Natural killer cell (primary cell): ENCODE data around the gene AUTS2. TPM values are rescaled to one million over a fixed set of nuclear protein-coding genes. Genes with fewer than 3 reads are reported as not detected.

ENCODE experiments used
- ATAC-seq, 3 donors: fragments of 150-1000 bp in 2 of 3; fragments of 200-7000 bp in 1 of 3; cut with Tn5 transposase; 1 replicate in 1 of 3; 2 replicates in 2 of 3; pipeline ENCODE4 v1.10.0; 2021; ENCODE audit warnings: mild to moderate bottlenecking in 2 of 3, moderate library complexity in 2 of 3
- DNase-seq, 2 donors: peaks; one replicate each; pipeline versions ENCODE4 v3.0.0 to v3.0.0-alpha.2; 2013 to 2021; ENCODE audit warnings: mixed read lengths in 1 of 2
- H3K27ac ChIP-seq: one replicate; pipeline ENCODE4 v1.5.1; 2013; ENCODE audit warnings: mild to moderate bottlenecking, low read length
- H3K27me3 ChIP-seq: one replicate; pipeline ENCODE4 v1.6.1; 2013; ENCODE audit warnings: low read length; ENCODE audit not compliant: control insufficient read depth, insufficient read depth
- H3K36me3 ChIP-seq: one replicate; pipeline ENCODE4 v1.6.1; 2013; ENCODE audit warnings: low read length; ENCODE audit not compliant: control insufficient read depth, insufficient read depth
- H3K4me1 ChIP-seq: one replicate; pipeline ENCODE4 v1.6.1; 2013; ENCODE audit warnings: low read length; ENCODE audit not compliant: control insufficient read depth, insufficient read depth
- H3K4me3 ChIP-seq: one replicate; pipeline ENCODE4 v1.5.1; 2013; ENCODE audit warnings: low read length
- H3K9me3 ChIP-seq: one replicate; pipeline ENCODE4 v1.6.1; 2013; ENCODE audit warnings: low read length; ENCODE audit not compliant: control insufficient read depth, insufficient read depth
- H3K27ac Mint-ChIP-seq, 2 donors: one replicate each; pipeline ENCODE4 v1.8.0; 2022; ENCODE audit warnings: mild to moderate bottlenecking in 2 of 2, mixed read lengths in 2 of 2, moderate library complexity in 1 of 2
- H3K27me3 Mint-ChIP-seq, 2 donors: one replicate each; pipeline ENCODE4 v1.8.0; 2022; ENCODE audit warnings: low read depth in 2 of 2, mixed read lengths in 2 of 2
- H3K36me3 Mint-ChIP-seq: one replicate; pipeline ENCODE4 v1.8.0; 2022; ENCODE audit warnings: mixed read lengths
- H3K4me1 Mint-ChIP-seq, 2 donors: one replicate each; pipeline ENCODE4 v1.8.0; 2022; ENCODE audit warnings: mixed read lengths in 2 of 2
- H3K4me3 Mint-ChIP-seq: one replicate; pipeline ENCODE4 v1.8.0; 2022; ENCODE audit warnings: mild to moderate bottlenecking, moderate library complexity, mixed read lengths
- H3K9me3 Mint-ChIP-seq, 2 donors: one replicate each; pipeline ENCODE4 v1.8.0; 2022; ENCODE audit warnings: mixed read lengths in 2 of 2
- WGBS: methylation state at CpG from one replicate; pipeline ENCODE4 v1.1.7; 2013; ENCODE audit warnings: missing lambda C conversion rate; ENCODE audit not compliant: insufficient coverage; 5-methylcytosine and 5-hydroxymethylcytosine counted together
- intact Hi-C: fragments of 100-400 bp; cut with micrococcal nuclease; formaldehyde crosslinking; loops from one replicate; pipeline ENCODE4 v1.14.2; 2022
- total RNA-seq, 4 donors: library from RNA; stranded (reverse); fragments of 120-200 nt in 1 of 4; gene quantifications; one replicate each; pipeline versions ENCODE4 v1.2.3 to v1.2.4, GENCODE V29; 2013 to 2022
- TF ChIP-seq, protein P1 (sequence below): fragments of 200-600 bp; IDR thresholded peaks from one replicate; pipeline ENCODE4 v1.8.0; 2022; ENCODE audit warnings: antibody characterized with exemption

The AUTS2 gene
- total RNA-seq, 3 donors from 2014 or later (not counting 1 experiment from before 2014, with no cell fraction given): 147 to 197 (median 155) TPM

DNA sequence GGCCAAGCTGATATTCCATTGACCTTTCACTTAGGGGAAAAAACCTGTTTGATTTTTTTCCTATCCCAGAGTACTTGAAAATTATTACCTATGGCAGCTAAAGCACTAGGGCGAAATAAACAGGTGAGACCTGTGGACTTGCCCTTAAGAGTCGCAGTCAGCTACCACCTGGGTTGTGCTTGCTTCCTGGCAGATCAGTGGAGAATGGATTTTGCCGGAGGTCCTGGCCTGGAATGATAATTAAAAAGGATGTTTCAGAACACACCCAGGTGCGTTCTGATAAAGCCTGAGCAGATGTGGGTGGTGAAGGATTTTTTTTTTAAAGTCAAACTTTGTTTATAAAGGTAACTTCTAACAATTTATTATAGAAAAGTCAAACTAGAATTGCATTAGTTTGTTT lies 59.1 kb downstream of the AUTS2 start:
- Histone ChIP-seq H3K27ac (no peak overlapping the region), H3K27me3 (no peaks in the 10 kb centered on the region), H3K36me3 (no peaks in the 10 kb centered on the region), H3K9me3 (no peaks in the 10 kb centered on the region), H3K4me1 (no peaks in the 10 kb centered on the region), H3K4me3 (no peak overlapping the region)
- Mint-ChIP-seq H3K36me3 (no peaks in the 10 kb centered on the region), H3K4me1 (peaks cover 15 to 17% of the 10 kb centered on the region in 2 donors), H3K27me3 (peaks cover 0 to 7% of the 10 kb centered on the region in 2 donors), H3K4me3 (no peak overlapping the region), H3K27ac (no peak overlapping the region), H3K9me3 (no peaks in the 10 kb centered on the region)
- 100% methylated on average over 3 of the region's 4 CpGs for WGBS
- TF ChIP-seq, protein P1, sequence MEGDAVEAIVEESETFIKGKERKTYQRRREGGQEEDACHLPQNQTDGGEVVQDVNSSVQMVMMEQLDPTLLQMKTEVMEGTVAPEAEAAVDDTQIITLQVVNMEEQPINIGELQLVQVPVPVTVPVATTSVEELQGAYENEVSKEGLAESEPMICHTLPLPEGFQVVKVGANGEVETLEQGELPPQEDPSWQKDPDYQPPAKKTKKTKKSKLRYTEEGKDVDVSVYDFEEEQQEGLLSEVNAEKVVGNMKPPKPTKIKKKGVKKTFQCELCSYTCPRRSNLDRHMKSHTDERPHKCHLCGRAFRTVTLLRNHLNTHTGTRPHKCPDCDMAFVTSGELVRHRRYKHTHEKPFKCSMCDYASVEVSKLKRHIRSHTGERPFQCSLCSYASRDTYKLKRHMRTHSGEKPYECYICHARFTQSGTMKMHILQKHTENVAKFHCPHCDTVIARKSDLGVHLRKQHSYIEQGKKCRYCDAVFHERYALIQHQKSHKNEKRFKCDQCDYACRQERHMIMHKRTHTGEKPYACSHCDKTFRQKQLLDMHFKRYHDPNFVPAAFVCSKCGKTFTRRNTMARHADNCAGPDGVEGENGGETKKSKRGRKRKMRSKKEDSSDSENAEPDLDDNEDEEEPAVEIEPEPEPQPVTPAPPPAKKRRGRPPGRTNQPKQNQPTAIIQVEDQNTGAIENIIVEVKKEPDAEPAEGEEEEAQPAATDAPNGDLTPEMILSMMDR: no peak
- DNase-seq (no peak), ATAC-seq (no peak)
- intact Hi-C loops: no loop called here

DNA sequence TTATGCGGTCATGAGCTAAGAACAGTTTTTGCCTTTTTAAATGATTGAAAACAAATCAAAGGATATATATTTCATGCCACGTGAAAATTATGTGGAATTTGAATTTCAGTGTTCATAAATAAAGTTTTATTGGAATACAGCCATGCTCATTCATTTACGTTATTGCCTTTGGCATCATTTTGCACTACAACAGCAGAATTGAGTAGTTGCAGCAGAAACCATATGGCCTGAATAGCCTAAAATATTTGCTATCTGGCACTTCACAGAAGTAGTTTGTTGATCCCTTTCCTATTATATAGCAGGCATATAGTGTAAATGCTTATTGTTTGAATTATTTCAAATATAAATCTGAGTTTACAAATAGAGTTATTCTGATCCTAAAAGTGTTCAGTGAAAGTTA lies 59.7 kb downstream of the AUTS2 start:
- Mint-ChIP-seq H3K4me3 (no peak overlapping the region), H3K36me3 (no peaks in the 10 kb centered on the region), H3K4me1 (peaks cover 14% of the 10 kb centered on the region in 2 donors), H3K9me3 (no peaks in the 10 kb centered on the region), H3K27ac (no peak overlapping the region), H3K27me3 (peaks cover 0 to 7% of the 10 kb centered on the region in 2 donors)
- ATAC-seq (no peak), DNase-seq (no peak)
- intact Hi-C loops: no loop called here
- no peaks in the 10 kb centered on the region for H3K27me3 ChIP-seq
- H3K36me3 ChIP-seq: no peaks in the 10 kb centered on the region
- TF ChIP-seq, protein P1: no peak
- no peak overlapping the region for H3K4me3 ChIP-seq
- no peaks in the 10 kb centered on the region for H3K4me1 ChIP-seq
- no peak overlapping the region for H3K27ac ChIP-seq
- H3K9me3 ChIP-seq: no peaks in the 10 kb centered on the region
- WGBS: 97% methylated on average over 3 of the region's 3 CpGs

DNA sequence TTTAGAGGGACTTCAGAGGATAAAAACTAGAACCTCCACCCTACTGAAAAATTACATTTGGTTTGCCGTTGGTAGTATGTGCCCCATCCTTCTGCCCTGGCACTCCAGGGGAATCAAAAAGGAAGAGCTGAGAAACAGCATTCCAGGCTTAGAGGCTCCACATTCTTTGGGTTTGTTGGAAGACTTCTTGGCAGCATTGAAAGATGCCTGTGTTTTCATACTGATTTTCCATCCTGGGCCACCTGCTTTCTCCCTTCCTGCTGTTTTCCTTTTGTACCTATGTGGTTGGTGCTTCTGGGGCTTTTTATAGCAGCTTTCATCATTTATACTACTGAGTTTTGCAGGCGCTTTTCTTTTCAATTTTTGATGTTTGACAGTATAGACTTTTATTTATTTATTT lies 61.7 kb downstream of the AUTS2 start:
- Histone ChIP-seq H3K9me3 (no peaks in the 10 kb centered on the region), H3K27ac (no peak overlapping the region), H3K4me1 (no peaks in the 10 kb centered on the region), H3K36me3 (no peaks in the 10 kb centered on the region), H3K27me3 (no peaks in the 10 kb centered on the region), H3K4me3 (no peak overlapping the region)
- Mint-ChIP-seq H3K9me3 (no peaks in the 10 kb centered on the region), H3K27ac (no peak overlapping the region), H3K4me3 (no peak overlapping the region), H3K4me1 (peaks cover 10 to 12% of the 10 kb centered on the region in 2 donors), H3K36me3 (no peaks in the 10 kb centered on the region), H3K27me3 (peaks cover 0 to 7% of the 10 kb centered on the region in 2 donors)
- DNase-seq (no peak), ATAC-seq (no peak)
- 100% methylated on average over 1 of the region's 2 CpGs for WGBS
- intact Hi-C loops: no loop called here
- TF ChIP-seq, protein P1: no peak

DNA sequence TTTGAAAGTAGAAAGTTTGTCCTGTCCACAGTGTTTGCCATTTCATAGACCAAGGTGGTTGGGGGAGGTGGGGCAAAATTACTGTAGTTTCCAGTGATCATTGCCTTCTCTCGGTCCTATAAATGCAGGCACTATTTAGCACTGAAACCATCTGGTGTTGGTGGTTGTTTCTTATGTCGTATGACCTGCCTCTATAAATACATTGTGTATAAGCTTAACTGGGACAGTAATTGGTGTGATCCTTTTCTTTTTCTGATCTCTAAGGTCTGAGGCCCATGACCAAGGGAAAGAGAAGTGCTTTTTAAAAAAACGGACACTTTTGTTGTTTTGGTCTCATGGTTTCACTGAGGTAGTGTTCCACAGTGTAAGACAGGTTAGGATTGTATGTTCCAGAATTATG lies 63.1 kb downstream of the AUTS2 start:
- no peaks in the 10 kb centered on the region for H3K36me3 ChIP-seq
- H3K27me3 ChIP-seq: no peaks in the 10 kb centered on the region
- H3K27me3 Mint-ChIP-seq: peaks cover 0 to 7% of the 10 kb centered on the region in 2 donors
- no peak overlapping the region for H3K27ac Mint-ChIP-seq
- no peaks in the 10 kb centered on the region for H3K36me3 Mint-ChIP-seq
- DNase-seq: no peak
- peaks cover 13 to 14% of the 10 kb centered on the region in 2 donors for H3K4me1 Mint-ChIP-seq
- H3K4me3 Mint-ChIP-seq: no peak overlapping the region
- no peaks in the 10 kb centered on the region for H3K9me3 Mint-ChIP-seq
- TF ChIP-seq, protein P1: no peak
- no peak for ATAC-seq
- H3K9me3 ChIP-seq: no peaks in the 10 kb centered on the region
- 78% methylated on average over 3 of the region's 3 CpGs for WGBS
- no peak overlapping the region for H3K27ac ChIP-seq
- no peaks in the 10 kb centered on the region for H3K4me1 ChIP-seq
- H3K4me3 ChIP-seq: no peak overlapping the region
- intact Hi-C loops: no loop called here
